Chondrocyte (in vitro differentiated cells): ENCODE results near the gene SH2D3C. TPM values are rescaled to one million over a fixed set of nuclear protein-coding genes. Genes with fewer than 3 reads are reported as not detected.
"Not testable (repeated sequence)": the region's sequence is repeated elsewhere in the genome, so short reads cannot be mapped to it uniquely, and the experiment has no call there.

Source experiments
- DNase-seq: peaks from one replicate; pipeline ENCODE4 v3.0.0; 2021; ENCODE audit warnings: mixed read lengths, low spot score
- H3K27ac Mint-ChIP-seq: one replicate; pipeline ENCODE4 v1.8.0; 2021; ENCODE audit warnings: mild to moderate bottlenecking, moderate library complexity, mixed read lengths; ENCODE audit not compliant: unreplicated experiment
- H3K27me3 Mint-ChIP-seq: 2 replicates; pipeline ENCODE4 v1.8.0; 2021; ENCODE audit warnings: low read depth, mixed read lengths
- H3K36me3 Mint-ChIP-seq: 2 replicates; pipeline ENCODE4 v1.8.0; 2021; ENCODE audit warnings: low read depth, mixed read lengths
- H3K4me1 Mint-ChIP-seq: 2 replicates; pipeline ENCODE4 v1.8.0; 2021; ENCODE audit warnings: low read depth, mild to moderate bottlenecking, mixed read lengths
- H3K4me3 Mint-ChIP-seq: one replicate; pipeline ENCODE4 v1.8.0; 2021; ENCODE audit warnings: mild to moderate bottlenecking, moderate library complexity, mixed read lengths; ENCODE audit not compliant: unreplicated experiment
- H3K9me3 Mint-ChIP-seq: 2 replicates; pipeline ENCODE4 v1.8.0; 2021; ENCODE audit warnings: low read depth, mixed read lengths
- CTCF ChIP-seq: fragments of 200-600 bp; sonication (generic); IDR thresholded peaks from 2 replicates; pipeline ENCODE4 v1.5.0; 2021; ENCODE audit warnings: antibody characterized with exemption, mild to moderate bottlenecking, moderate library complexity
- total RNA-seq: library from RNA; stranded (reverse); gene quantifications from 3 replicates; pipeline ENCODE4 v1.2.1, GENCODE V29; 2021

Gene SH2D3C
- total RNA-seq, 1 donor from 2014 or later = 9.9 TPM

DNA sequence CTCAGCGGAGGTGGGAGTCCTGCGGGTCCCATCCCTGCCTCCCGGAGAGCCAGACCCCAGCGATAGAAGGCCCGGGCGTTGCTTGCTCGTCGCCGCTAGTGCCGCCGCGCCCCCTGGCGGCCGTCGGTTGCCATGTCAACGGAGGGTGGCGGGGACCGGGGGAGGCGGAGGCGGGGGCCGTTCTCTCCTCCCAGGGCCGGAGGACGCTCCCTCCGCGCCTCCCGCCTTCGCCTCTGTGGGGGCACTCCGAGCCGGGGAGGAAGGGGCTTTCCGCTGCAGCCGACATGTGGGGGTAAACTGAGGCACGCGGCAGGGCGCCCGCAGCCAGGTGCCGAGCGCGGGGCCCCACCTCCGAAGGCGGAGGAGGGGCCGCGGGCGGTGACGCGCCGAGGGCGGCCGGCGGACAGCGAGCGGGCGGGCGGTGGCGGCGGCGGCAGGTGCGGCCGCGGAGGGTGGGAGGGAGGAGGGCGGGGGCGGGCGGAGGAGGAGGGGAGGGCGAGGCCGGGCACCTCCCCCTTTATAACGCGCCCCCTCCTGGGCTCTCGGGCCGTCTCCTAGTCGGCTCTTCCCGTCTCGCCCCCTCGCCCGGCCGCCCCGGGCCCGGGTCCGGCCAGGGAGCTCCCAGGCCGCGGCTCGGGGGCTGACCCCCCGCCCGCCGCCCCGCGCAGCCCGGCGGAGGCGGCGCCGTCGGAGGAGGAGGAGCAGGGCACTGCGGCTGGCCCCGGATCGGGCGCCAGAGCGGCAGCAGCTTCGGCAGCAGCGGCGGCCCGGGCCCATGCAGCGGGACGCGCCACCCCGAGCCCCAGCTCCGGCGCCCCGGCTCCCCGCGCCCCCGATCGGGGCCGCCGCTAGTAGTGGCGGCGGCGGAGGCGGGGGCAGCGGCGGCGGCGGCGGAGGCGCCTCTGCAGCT lies 6.8 kb upstream of the SH2D3C start:
- TF ChIP-seq CTCF = peak; percentile 95
- peaks cover 27% of the 10 kb centered on the region for H3K36me3 Mint-ChIP-seq
- no peaks in the 10 kb centered on the region for H3K27me3 Mint-ChIP-seq
- peak overlapping the region; percentile 92 for H3K4me3 Mint-ChIP-seq
- H3K27ac Mint-ChIP-seq = peak overlapping the region; percentile 82
- H3K9me3 Mint-ChIP-seq = no peaks in the 10 kb centered on the region
- peaks cover 16% of the 10 kb centered on the region for H3K4me1 Mint-ChIP-seq
- DNase-seq = no peak

- H3K4me1 Mint-ChIP-seq = peaks cover 20% of the 10 kb centered on the region
- no peak for DNase-seq
- H3K9me3 Mint-ChIP-seq = no peaks in the 10 kb centered on the region
- peaks cover 11% of the 10 kb centered on the region for H3K36me3 Mint-ChIP-seq
- H3K27me3 Mint-ChIP-seq = no peaks in the 10 kb centered on the region
- H3K27ac Mint-ChIP-seq = no peak overlapping the region
- H3K4me3 Mint-ChIP-seq = no peak overlapping the region
- no peak for TF ChIP-seq CTCF
Observed at GRCh38 chr9:127783111-127784008, 4.9 kb upstream of the SH2D3C start.

DNA sequence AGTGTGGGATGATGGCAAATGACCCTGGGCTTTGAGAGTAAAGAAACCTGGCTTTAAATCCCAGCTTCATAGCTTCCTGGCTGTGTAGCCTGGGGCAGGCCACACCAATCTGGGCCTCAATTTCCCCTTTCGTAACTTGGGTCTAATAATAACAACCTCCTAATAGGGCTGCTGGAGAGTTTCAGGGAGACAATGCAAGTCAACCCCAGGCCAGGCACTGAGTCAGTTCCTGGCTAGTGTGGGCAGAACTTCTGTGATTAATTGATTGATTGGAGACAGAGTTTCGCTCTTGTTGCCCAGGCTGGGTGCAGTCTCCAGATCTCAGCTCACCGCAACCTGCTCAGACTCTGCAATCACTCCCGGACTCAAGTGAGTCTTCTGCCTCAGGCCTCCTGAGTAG lies 3.3 kb upstream of the SH2D3C start:
- H3K4me3 Mint-ChIP-seq = no peak overlapping the region

DNA sequence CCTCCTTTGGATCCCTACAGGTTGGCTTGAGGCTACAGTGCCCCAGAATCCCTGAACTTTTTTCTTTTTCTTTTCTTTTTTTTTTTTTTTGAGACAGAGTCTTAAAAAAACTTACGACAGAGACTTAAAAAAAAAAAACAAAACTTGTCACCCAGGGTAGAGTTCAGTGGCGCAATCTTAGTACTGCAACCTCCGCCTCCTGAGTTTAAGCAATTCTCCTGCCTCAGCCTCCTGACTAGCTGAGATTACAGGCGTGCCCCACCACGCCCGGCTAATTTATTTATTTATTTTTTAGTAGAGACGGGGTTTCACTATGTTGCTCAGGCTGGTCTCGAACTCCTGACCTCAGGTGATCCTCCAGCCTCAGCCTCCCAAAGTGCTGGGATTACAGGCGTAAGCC lies 2.4 kb upstream of the SH2D3C start:
- H3K36me3 Mint-ChIP-seq, H3K4me3 Mint-ChIP-seq, H3K4me1 Mint-ChIP-seq, H3K9me3 Mint-ChIP-seq, H3K27me3 Mint-ChIP-seq, DNase-seq, H3K27ac Mint-ChIP-seq: not testable (repeated sequence)

More for the DNA sequence above, 3.3 kb upstream of the SH2D3C start:
- Mint-ChIP-seq H3K36me3 (peaks cover 4% of the 10 kb centered on the region), H3K4me1 (peaks cover 13% of the 10 kb centered on the region), H3K27me3 (no peaks in the 10 kb centered on the region), H3K27ac (no peak overlapping the region), H3K9me3 (no peaks in the 10 kb centered on the region)
- no peak for TF ChIP-seq CTCF
- DNase-seq = no peak

GRCh38 chr9:127780126-127780885 lies 1.8 kb upstream of the SH2D3C start:
- H3K27me3 Mint-ChIP-seq = no peaks in the 10 kb centered on the region
- no peaks in the 10 kb centered on the region for H3K9me3 Mint-ChIP-seq
- H3K27ac Mint-ChIP-seq = no peak overlapping the region
- H3K4me1 Mint-ChIP-seq = peaks cover 10% of the 10 kb centered on the region
- H3K36me3 Mint-ChIP-seq = no peaks in the 10 kb centered on the region
- DNase-seq = no peak
- TF ChIP-seq CTCF = no peak
- no peak overlapping the region for H3K4me3 Mint-ChIP-seq
